Epidermal melanocyte (primary cell): ENCODE data around the gene HSD17B7.
"Not testable (repeated sequence)": the region's sequence is repeated elsewhere in the genome, so short reads cannot be mapped to it uniquely, and the experiment has no call there.

Source experiments
- DNase-seq: peaks from one replicate; pipeline ENCODE4 v3.0.0; 2011; ENCODE audit warnings: low spot score; ENCODE audit not compliant: insufficient read length

Gene HSD17B7, protein sequence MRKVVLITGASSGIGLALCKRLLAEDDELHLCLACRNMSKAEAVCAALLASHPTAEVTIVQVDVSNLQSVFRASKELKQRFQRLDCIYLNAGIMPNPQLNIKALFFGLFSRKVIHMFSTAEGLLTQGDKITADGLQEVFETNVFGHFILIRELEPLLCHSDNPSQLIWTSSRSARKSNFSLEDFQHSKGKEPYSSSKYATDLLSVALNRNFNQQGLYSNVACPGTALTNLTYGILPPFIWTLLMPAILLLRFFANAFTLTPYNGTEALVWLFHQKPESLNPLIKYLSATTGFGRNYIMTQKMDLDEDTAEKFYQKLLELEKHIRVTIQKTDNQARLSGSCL

DNA sequence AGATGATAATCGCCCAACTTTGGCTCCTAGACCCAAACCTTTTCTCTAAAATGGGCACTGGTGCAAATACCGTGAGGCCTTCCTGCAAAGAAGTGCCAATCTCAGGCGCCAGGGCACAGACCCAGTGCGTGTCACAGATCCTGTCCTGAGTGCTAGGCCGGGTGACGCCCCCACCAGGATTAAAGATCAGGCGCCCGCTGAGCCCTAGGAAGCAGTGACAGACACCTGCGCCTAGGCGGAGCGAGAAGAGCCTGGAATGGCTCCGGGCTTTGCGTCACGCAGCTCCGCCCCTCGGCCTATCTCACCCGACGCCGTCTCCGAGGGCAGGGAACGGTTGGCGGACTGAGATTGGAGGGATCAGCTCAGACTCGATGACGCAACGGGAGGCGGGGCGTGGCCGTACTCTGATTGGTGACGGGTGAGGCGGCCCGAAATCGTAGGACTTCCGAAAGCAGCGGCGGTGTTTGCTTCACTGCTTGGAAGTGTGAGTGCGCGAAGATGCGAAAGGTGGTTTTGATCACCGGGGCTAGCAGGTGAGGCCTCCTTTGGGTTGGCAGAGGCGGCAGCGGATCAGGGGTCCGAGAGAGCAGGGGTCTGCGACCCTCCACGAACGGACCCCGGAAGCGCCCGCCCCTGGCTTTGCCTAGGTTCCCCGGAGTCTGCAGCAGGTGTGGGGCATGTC, at the start of gene HSD17B7:
TSS of gene HSD17B7 (plus strand) at position 400 of the 682 bp plus-strand sequence. CDS start at position 499, 99 bp downstream.
- DNase-seq: not testable (repeated sequence)

DNA sequence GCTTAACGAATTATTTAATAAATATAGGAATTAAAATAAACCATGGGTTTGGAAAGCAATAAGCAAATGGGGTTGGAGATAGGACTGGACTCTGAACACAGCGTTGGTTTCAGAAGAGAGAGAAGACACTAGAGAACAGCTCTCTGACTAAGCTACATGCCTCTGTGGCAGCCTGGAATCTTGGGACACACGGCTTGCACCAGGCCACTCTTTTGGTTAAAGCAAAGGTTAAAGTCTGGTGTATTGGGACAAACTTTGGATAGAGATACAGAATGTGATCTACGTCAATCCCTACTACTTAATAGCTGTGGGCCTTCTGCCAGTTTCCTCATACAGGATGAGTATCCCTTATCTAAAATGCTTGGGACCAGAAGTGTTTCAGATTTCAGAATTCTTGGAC, 49.7 kb upstream of the HSD17B7 start:
- no peak for DNase-seq

DNA sequence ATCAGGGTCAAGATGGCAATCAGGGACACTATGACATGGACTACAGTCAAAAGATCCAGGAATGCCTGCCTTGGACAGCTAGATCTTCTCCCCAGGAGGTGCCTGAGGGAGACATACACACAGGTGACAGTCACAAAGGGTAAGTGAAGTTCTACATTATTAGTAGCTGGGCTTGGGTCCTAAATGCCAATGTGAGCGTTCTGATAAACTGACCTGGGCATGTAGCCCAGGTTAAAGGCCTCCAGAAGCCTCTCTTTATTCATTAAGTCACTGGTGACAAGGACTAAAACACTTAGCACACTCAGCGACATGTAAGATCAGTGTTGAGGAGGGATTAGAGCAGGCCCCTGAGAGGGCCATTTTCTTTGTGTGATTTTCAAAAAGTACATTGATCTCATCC, 48.9 kb upstream of the HSD17B7 start:
- no peak for DNase-seq

DNA sequence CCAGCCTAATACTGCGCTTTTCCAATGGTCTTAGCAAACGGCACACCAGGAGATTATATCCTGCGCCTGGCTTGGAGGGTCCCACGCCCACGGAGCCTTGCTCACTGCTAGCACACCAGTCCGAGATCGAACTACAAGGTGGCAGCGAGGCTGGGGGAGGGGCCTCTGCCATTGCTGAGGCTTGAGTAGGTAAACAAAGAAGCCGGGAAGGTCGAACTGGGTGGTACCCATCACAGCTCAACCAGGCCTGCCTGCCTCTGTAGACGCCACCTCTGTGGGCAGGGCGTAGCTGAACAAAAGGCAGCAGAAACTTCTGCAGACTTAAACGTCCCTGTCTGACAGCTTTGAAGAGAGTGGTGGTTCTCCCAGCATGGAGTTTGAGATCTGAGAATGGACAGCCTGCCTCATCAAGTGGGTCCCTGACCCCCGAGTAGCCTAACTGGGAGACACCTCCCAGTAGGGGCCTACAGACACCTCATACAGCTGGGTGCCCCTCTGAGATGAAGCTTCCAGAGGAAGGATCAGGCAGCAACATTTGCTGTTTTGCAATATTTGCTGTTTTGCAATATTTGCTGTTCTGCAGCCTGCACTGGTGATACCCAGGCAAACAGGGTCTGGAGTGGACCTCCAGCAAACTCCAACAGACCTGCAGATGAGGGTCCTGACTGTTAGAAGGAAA, 44.1 kb upstream of the HSD17B7 start:
- not testable (repeated sequence) for DNase-seq

DNA sequence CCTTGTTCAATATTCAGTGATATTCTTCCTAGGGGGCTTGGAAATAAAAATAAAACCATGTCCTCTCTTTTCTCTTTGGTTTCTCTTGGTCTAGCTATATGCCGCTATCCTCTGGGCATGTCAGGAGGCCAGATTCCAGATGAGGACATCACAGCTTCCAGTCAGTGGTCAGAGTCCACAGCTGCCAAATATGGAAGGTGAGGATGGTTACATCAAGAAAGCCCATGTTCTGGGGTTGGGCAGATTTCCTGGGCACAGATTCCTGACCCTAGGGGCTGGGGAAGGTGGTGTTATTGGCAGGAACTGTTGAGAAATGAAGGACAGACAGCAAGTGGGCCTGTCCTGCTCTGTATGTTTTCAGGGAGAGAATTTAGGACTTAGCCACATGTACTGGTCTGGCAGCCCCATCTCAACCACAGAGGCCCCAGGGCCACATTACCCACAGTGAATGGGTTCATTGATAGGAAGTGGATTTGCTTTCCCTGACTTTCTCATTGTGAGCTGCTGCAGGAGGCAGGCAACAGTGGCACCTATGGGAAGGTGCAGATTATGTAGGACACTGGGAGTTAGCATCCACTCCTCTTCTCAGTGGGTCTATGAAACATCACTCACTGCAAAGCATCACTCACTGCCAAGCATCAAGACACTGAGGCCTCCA, 37.4 kb upstream of the HSD17B7 start:
- peak; percentile 65 for DNase-seq

DNA sequence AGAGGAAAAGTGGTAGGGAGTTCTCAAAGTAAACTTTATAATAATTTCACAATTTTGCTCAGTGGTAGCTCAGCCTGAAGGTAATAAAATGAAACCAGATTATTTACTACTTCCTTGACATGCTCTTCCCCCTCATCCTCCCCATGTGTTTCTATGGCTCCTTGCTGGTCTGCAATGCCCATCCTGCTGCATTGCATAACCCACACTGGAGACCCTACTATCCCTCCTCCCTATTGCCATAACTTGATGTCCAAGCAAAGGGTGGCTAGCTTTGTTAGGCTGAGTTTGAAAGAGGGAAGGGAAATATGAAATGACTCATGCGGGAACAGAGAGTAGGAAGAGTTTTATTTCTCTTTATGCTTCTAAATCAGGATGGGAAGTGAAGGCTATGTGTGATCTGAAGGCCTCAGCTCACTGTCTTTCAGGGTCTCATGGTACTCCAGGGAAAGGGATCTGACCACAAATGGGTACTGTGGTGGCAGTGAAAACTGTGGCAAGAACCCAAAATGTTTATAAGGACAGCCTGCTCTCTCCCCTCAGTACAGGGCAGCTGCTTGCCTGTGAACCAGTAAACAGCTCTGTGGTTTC, 36.4 kb upstream of the HSD17B7 start:
- DNase-seq: no peak

DNA sequence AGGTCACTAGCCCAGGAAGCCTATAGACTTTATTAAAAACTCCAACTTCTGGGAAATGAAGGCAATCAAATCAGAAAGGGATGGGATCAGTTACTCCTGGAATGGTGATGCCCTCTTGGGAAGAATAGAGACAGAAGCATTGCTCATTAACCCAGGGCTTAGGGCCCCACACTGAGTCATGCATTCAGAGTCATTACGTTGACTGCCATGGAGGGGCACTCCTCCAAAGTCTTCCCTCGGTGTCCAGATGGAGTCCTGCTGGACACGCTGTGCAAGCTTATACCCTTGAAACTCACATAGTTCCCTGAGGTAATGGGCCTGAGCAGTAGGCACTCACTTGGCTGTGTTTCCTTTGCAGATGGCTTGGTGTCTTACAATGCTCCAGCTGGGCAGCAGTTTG, 35.2 kb upstream of the HSD17B7 start:
- DNase-seq: no peak

DNA sequence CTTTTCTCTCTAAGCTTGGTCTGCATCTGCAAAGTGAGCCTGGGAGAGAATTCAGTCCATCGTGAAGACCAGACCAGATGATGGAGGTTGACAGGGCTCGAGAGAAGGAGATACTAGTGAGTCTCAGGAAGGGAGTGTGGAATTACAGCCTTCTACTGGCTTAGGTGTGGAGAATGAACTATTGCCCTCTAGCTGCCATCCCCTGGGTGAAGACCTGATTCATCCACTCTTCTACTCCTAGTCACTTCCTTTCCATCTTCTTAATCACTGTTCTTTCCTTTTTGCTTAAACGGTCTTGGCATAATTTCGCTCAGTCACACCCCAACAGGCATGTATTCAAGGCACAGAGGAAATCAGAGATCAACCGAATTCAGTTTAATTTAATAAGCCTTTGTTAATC, 34.0 kb upstream of the HSD17B7 start:
- DNase-seq: no peak

DNA sequence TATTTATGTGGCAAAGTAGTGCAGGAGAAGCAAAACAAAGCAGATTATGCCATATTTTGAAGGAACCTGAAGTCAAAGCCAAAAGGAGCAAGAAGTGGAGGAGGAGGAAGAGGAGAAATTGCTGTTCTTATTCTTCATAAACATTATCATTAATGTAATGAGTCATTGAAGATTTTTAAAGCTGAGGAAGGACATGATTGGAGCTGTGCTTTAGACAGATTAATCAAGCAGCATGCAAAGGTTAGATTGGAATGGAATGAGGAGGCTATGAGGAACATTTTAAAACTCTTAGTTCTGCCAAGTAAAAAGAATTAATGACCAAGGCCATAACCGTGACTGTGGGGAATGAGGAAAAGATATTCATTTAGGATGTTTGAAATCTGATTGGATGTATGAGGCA, 33.0 kb upstream of the HSD17B7 start:
- no peak for DNase-seq

DNA sequence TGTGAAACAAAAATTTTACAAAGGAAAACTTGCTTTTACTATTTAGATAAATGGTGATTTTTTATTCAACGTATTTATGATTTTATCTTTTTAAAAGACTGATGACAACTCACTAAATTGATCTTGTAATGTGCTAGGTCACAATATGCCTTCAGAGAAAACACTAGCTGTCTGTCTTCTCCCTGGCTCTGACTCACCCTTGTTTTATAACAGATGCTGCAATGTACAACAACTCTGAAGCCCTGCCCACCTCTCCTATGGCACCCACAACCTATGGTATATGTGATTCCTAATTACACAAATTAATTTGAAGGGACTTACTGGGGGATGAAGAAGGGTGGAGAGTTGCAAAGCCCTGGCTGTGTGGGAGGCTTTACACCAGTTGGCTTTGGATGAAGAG, 24.7 kb upstream of the HSD17B7 start:
- DNase-seq: no peak

DNA sequence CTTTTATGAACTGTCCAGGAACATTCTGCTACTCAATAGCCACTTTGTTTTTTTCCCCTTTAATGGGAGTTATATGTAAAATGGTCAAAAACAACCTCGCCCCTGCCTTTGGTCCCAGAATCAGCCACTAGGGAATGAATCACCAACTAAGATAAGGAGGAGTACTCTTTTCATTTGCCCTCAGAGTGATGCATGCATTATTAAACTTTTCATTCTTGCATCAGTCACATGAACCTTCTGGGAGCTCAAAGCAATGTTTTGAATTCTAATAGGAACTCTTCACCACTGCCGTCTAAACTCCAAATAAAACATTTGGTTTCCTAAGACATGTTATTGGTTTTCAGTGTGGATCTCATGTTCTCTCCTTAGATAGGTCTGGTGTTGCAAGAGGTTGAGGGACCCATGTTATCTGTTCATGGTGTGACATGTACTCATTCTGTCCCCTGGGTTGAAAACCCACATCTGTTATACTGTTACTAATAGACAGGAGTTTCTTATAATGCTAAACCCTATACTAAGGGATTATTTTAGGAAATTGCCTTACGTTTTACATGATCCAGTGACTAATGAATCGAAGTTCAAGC, 17.8 kb upstream of the HSD17B7 start:
- DNase-seq: no peak

DNA sequence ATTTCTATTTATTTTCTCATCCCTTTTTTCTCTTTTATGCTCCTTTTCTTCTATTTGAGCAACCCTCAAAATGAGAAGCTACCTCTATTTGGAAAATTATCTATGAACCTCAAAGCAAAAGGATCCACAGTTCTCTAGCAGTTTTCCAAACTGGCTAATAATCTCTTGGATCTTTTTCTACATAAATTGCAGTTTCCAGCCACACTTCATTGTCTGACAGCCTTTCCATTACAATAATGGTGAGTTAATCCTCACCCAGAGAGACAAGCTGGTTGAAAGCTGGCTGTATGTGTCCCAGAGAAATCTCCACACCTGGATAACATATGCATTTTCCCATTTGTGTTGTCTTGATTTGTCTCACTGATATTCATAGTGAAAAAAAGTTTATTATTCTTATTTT, 16.5 kb upstream of the HSD17B7 start:
- DNase-seq: no peak

DNA sequence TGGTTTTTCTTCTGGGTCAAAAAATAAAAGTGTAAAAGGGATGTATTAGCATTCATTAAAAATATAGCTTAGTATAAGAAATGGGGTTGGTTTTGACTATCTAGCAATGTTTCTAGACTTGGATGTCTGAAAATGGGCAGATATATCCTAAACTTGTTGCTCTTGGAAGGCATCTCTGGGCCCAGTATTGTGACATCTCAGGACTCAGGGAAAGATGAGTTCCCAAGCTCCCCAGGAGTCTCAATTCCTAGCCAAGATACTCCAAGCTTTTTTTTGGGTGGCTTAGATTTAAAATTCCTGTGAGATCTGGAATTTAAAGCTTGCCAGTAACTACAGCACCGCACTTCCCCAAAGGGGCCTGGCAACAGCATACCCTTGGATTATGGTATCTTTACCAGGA, 11.5 kb upstream of the HSD17B7 start:
- DNase-seq: no peak

DNA sequence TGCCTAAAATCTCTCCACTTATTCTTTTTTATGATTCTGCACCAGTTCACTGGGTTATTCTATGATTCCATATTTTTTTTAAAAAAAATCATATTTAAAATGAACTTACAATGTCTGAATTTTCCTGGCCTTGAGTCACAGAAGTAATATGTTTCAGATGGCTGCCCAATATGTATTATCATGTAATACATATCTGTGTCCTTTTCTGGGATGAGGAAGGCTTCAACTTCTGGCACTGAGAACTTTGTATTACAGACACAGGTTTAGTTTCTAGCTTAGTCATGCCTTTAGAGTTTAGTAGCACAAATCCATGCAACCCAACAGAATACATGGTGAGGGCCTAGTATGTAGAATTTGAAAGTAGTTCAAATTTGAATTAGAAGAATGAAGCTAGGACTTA, 7.8 kb upstream of the HSD17B7 start:
- DNase-seq: no peak

DNA sequence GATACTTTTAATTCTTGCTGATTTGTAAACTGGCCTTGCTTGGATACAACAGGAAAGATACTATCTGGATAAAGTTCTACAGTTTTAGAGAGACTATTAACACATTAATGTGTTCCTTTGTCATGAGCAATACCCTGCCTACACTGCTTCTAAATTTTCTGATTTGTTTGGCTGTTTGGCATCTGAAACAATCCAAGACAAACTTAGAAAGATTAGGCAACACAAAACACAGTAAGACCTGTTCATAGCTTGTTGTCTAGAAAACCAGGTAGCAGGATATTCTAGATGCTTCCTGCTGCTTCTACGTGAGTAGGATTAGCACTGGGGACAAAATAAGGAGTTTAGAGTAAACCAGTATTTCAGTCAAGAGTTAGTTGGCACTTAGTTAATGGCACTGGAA, 5.6 kb upstream of the HSD17B7 start:
- not testable (repeated sequence) for DNase-seq

DNA sequence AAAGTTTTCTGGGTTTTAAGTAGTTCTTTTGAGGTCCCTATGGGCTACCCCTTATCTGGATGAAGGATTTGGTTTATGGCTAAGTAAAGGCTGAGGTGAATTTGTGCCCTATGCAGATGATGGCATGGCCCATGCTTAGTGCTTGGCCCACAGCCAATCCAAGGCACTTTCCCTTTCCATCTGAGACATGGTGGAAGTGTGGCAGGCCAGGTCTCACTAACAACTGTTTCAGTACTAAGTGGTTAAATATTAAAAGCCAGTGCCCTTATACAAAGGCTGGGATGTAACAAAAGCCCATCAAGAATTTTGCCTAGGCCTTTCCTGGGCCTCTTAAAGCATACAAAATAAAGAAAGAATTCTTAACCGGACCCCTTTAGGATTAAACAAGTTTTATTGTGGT, 1.7 kb upstream of the HSD17B7 start:
- DNase-seq: not testable (repeated sequence)

DNA sequence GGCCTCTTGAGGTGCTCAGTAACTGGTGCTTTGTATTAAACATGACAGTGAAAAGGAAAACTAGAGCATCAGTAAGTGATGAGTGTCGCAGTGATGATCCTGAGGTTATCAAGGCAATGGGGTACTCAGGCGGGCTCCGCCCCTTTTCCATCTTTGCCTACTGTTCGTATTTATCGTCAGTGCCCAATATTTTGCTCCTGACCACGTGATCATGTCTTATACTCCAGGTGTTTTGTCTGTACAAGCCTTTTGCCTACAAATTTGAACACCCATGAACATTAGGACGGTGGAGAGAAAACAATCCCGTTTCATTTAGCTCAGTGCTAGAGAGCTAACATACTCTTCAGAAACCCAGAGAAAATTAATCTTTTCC, 469 bp downstream of the HSD17B7 start:
- DNase-seq: not testable (repeated sequence)

DNA sequence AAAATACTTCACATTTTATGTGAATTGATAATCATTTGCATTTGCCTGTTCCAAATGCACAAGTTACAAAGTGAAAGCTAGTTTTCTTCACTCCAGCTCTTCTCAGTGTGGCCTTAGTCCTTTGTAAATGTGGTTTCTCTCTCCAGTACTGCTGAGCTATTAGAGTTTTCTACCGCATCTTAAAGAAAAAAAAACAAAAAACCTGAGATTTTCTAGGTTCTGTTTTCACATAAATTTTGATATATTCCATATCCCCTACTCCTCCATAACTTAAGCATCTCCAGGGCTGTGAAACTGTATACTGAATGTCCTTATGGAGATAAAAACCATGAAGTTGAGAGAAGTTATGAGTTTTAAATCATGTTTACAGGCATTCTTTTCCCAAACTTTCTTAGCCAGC, 3.8 kb downstream of the HSD17B7 start:
- not testable (repeated sequence) for DNase-seq

DNA sequence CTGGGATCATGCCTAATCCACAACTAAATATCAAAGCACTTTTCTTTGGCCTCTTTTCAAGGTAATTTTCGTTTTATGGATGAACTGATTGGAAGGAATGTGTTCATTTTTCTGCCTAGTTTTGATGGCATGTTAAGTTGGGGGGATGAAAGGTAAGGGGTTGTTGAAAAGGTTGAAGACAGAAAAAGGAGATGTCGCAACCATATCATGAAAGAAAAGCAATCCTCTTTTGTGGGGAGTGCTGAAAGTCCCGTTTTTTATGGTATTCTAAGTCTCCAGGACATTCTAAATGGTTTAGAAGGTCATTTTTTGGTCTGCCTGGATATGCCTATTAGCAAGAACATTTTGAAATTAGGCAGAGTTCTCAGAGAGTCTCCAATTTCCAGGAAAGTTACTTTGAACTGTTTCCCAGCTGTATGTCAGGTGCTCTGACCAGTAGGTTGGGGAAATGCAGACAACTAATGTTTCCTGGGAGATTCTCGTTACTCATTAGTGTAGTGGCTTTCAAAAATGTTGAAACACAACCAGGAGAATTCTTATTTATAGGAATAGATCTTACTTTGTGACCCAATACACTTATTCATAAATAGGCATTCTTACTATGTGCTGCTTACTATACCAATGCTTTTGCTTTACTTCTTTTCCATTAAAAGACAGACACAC, 6.2 kb downstream of the HSD17B7 start:
- not testable (repeated sequence) for DNase-seq

DNA sequence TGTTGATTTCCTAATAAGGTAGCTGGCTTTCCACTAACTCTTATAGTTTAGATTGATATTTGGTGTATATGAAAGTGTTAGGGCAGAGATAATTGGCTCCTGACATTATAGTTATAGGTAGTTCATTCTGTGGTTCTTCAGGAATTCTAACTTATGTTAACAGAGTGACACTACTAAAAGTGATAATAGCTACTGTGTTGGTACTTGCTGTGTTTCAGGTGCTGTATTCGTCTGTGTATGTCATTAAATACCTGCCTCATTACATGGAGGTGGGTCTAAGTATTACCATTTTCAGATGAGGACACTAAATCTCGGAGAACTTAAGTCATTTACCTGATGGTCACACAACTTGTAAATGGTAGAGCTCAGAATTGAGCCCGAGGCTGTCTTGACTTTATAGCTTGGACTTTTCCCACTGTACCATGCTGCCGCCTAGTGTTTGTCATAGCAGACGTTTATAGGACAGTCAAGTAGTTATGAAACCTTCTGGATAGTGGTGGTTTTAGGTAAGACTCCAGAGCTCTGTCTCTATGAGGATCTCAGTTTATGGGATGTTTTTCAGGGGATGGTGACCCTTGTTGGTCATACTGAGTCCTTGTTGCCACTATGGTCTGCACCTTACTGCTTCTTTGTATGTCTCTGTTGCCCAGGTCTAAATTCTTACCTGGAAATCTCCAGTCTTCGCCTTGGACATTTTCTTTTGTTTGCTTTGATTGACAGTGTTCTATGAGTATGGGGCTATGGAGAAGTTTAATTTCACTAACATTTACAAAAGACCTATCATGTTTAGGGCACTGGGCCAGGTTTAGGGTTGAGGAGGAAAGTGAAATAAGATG, 9.7 kb downstream of the HSD17B7 start:
- not testable (repeated sequence) for DNase-seq
